H9 (cell line): ENCODE measurements around the gene SSTR3. TPM values are rescaled to one million over a fixed set of nuclear protein-coding genes. Genes with fewer than 3 reads are reported as not detected.

Source experiments
- DNase-seq: peaks from one replicate; pipeline ENCODE4 v3.0.0-alpha.2; 2017
- H2AFZ ChIP-seq: one replicate; pipeline ENCODE4 v1.6.1; 2013; ENCODE audit warnings: mild to moderate bottlenecking, low read length, control low read depth, moderate library complexity
- H2AK5ac ChIP-seq: 2 replicates; pipeline ENCODE4 v1.6.1; 2013; ENCODE audit warnings: low read length, control low read depth, mixed read lengths; ENCODE audit not compliant: insufficient read length
- H2BK120ac ChIP-seq: one replicate; pipeline ENCODE4 v1.6.1; 2013; ENCODE audit warnings: low read depth, mild to moderate bottlenecking, low read length, control low read depth, inconsistent platforms; ENCODE audit not compliant: poor library complexity, severe bottlenecking
- H2BK12ac ChIP-seq: 2 replicates; pipeline ENCODE4 v1.6.1; 2013; ENCODE audit warnings: low read length, control low read depth, mixed read lengths, low read depth; ENCODE audit not compliant: insufficient read length
- H2BK15ac ChIP-seq: 2 replicates; pipeline ENCODE4 v1.6.1; 2013; ENCODE audit warnings: low read depth, low read length, control low read depth
- H2BK20ac ChIP-seq: one replicate; pipeline ENCODE4 v1.6.1; 2013; ENCODE audit warnings: low read depth, mild to moderate bottlenecking, low read length, control low read depth, inconsistent platforms; ENCODE audit not compliant: poor library complexity, severe bottlenecking
- H2BK5ac ChIP-seq: 2 replicates; pipeline ENCODE4 v1.6.1; 2013; ENCODE audit warnings: low read length, control low read depth, mixed read lengths; ENCODE audit not compliant: insufficient read length
- H3K14ac ChIP-seq: 2 replicates; pipeline ENCODE4 v1.6.1; 2013; ENCODE audit warnings: low read length, control low read depth; ENCODE audit not compliant: insufficient read depth
- H3K18ac ChIP-seq: 2 replicates; pipeline ENCODE4 v1.6.1; 2013; ENCODE audit warnings: low read depth, mild to moderate bottlenecking, mixed read lengths, low read length, control low read depth; ENCODE audit not compliant: insufficient read length
- H3K23ac ChIP-seq: 2 replicates; pipeline ENCODE4 v1.6.1; 2013; ENCODE audit warnings: low read length, control low read depth, mixed read lengths, low read depth; ENCODE audit not compliant: insufficient read length
- H3K23me2 ChIP-seq: 2 replicates; pipeline ENCODE4 v1.6.1; 2013; ENCODE audit warnings: low read depth, mild to moderate bottlenecking, mixed read lengths, low read length, control low read depth; ENCODE audit not compliant: insufficient read length, poor library complexity, severe bottlenecking
- H3K27ac ChIP-seq: 2 replicates; pipeline ENCODE4 v1.5.1; 2013; ENCODE audit warnings: low read length, control low read depth, mixed read lengths, low read depth; ENCODE audit not compliant: insufficient read length
- H3K27me3 ChIP-seq: 2 replicates; pipeline ENCODE4 v1.6.1; 2013; ENCODE audit warnings: low read length, control low read depth, inconsistent platforms; ENCODE audit not compliant: insufficient read depth
- H3K4ac ChIP-seq: 2 replicates; pipeline ENCODE4 v1.6.1; 2013; ENCODE audit warnings: low read depth, mild to moderate bottlenecking, control low read depth, inconsistent platforms, low read length, moderate library complexity
- H3K4me1 ChIP-seq: 2 replicates; pipeline ENCODE4 v1.6.1; 2013; ENCODE audit warnings: low read length, control low read depth, inconsistent platforms; ENCODE audit not compliant: insufficient read depth
- H3K4me2 ChIP-seq: 2 replicates; pipeline ENCODE4 v1.6.1; 2013; ENCODE audit warnings: low read length, control low read depth, mixed read lengths; ENCODE audit not compliant: insufficient read length, insufficient read depth
- H3K56ac ChIP-seq: 2 replicates; pipeline ENCODE4 v1.6.1; 2013; ENCODE audit warnings: low read depth, mild to moderate bottlenecking, mixed read lengths, low read length, control low read depth; ENCODE audit not compliant: insufficient read length
- H3K79me1 ChIP-seq: 2 replicates; pipeline ENCODE4 v1.6.1; 2013; ENCODE audit warnings: low read depth, mild to moderate bottlenecking, moderate library complexity, low read length, control low read depth, inconsistent platforms; ENCODE audit not compliant: insufficient read depth, poor library complexity, severe bottlenecking
- H3K79me2 ChIP-seq: 2 replicates; pipeline ENCODE4 v1.6.1; 2013; ENCODE audit warnings: low read length, control low read depth, inconsistent platforms; ENCODE audit not compliant: insufficient read depth
- H3K9ac ChIP-seq: 2 replicates; pipeline ENCODE4 v1.6.1; 2013; ENCODE audit warnings: low read length, control low read depth, mixed read lengths; ENCODE audit not compliant: insufficient read length; ENCODE audit errors: extremely low read depth
- H3K9me3 ChIP-seq: one replicate; pipeline ENCODE4 v1.6.1; 2013; ENCODE audit warnings: low read depth, low read length, inconsistent platforms; ENCODE audit not compliant: control insufficient read depth
- H3T11ph ChIP-seq: one replicate; pipeline ENCODE4 v1.6.1; 2013; ENCODE audit warnings: mild to moderate bottlenecking, low read length, control low read depth, inconsistent platforms
- H4K20me1 ChIP-seq: one replicate; pipeline ENCODE4 v1.6.1; 2013; ENCODE audit not compliant: control insufficient read depth, insufficient read length, insufficient read depth
- H4K5ac ChIP-seq: 2 replicates; pipeline ENCODE4 v1.6.1; 2013; ENCODE audit warnings: low read depth, mild to moderate bottlenecking, mixed read lengths, low read length, control low read depth; ENCODE audit not compliant: insufficient read length
- H4K8ac ChIP-seq: replicated peaks from 2 replicates; pipeline ENCODE4 v1.6.1; 2013; ENCODE audit warnings: low read length, control low read depth, mixed read lengths, low read depth; ENCODE audit not compliant: insufficient read length
- H4K91ac ChIP-seq: 2 replicates; pipeline ENCODE4 v1.6.1; 2013; ENCODE audit warnings: low read depth, mild to moderate bottlenecking, moderate library complexity, mixed read lengths, low read length, control low read depth; ENCODE audit not compliant: insufficient read length
- H3K27ac Mint-ChIP-seq, 3 experiments: 2 replicates in 2 of 3; 3 replicates in 1 of 3; pipeline ENCODE4 v1.8.0; 2020 to 2021; ENCODE audit warnings: mixed read lengths in 3 of 3, mild to moderate bottlenecking in 1 of 3, moderate library complexity in 1 of 3
- H3K27me3 Mint-ChIP-seq: 2 replicates; pipeline ENCODE4 v1.8.0; 2021; ENCODE audit warnings: low read depth, mild to moderate bottlenecking, moderate library complexity, mixed read lengths
- H3K36me3 Mint-ChIP-seq, 3 experiments: 2 replicates in 2 of 3; 3 replicates in 1 of 3; pipeline ENCODE4 v1.8.0; 2020 to 2021; ENCODE audit warnings: low read depth in 3 of 3, mixed read lengths in 3 of 3; ENCODE audit not compliant: insufficient read depth in 1 of 3
- H3K4me1 Mint-ChIP-seq, 2 experiments: 2 replicates each; pipeline ENCODE4 v1.8.0; 2020; ENCODE audit warnings: mixed read lengths in 2 of 2
- H3K4me3 Mint-ChIP-seq, 2 experiments: 2 replicates in 1 of 2; 3 replicates in 1 of 2; pipeline ENCODE4 v1.8.0; 2020 to 2021; ENCODE audit warnings: mild to moderate bottlenecking in 2 of 2, mixed read lengths in 2 of 2, moderate library complexity in 1 of 2
- H3K9me3 Mint-ChIP-seq, 2 experiments: 2 replicates in 1 of 2; 3 replicates in 1 of 2; pipeline ENCODE4 v1.8.0; 2020; ENCODE audit warnings: mild to moderate bottlenecking in 2 of 2, mixed read lengths in 2 of 2, moderate library complexity in 1 of 2
- CTCF ChIP-seq: fragments of 200-600 bp; sonication (generic); conservative IDR thresholded peaks from 3 replicates; pipeline ENCODE4 v1.8.0; 2021; ENCODE audit warnings: antibody characterized with exemption, mild to moderate bottlenecking
- whole genome bisulfite sequencing: extraction: QIAGEN DNeasy Blood & Tissue Kit; methylation state at CpG from one replicate; pipeline ENCODE4 v1.1.7; 2013; ENCODE audit warnings: missing lambda C conversion rate, low lambda C conversion rate, mixed read lengths; ENCODE audit not compliant: insufficient read length; ENCODE audit errors: extremely low coverage; 5-methylcytosine and 5-hydroxymethylcytosine counted together
- total RNA-seq: library from RNA; stranded (reverse); gene quantifications from 2 replicates; pipeline ENCODE4 v1.2.1, GENCODE V29; 2021

SSTR3 gene
- total RNA-seq, 1 experiment from 2014 or later, result 0.68 TPM

- H3K27me3 ChIP-seq, result no peaks in the 10 kb centered on the region
- H3K23ac ChIP-seq, result no peak overlapping the region
- peaks cover 4% of the 10 kb centered on the region for H3K4me1 ChIP-seq
- H3K9me3 ChIP-seq, result no peaks in the 10 kb centered on the region
- H4K91ac ChIP-seq, result no peak overlapping the region
- H3K23me2 ChIP-seq, result peaks cover 9% of the 10 kb centered on the region
- H4K8ac ChIP-seq, result no peak overlapping the region
- no peak overlapping the region for H2BK15ac ChIP-seq
- no peak overlapping the region for H2BK5ac ChIP-seq
- TF ChIP-seq CTCF, result no peak
- no peaks in the 10 kb centered on the region for H4K20me1 ChIP-seq
- H3K4me2 ChIP-seq, result no peak overlapping the region
- no peak overlapping the region for H2BK12ac ChIP-seq
- H3K4ac ChIP-seq, result no peak overlapping the region
- no peak overlapping the region for H3K56ac ChIP-seq
- Mint-ChIP-seq H3K27me3 (peaks cover 2% of the 10 kb centered on the region), H3K9me3 (no peaks in the 10 kb centered on the region), H3K27ac (peak overlapping the region; percentile 57 to 59 (median 59); a peak in 4 of 7 replicates), H3K4me3 (no peak overlapping the region), H3K36me3 (no peaks in the 10 kb centered on the region; a peak in 1 of 7 replicates), H3K4me1 (peaks cover 16 to 37% of the 10 kb centered on the region in 2 experiments)
- no peak overlapping the region for H2BK20ac ChIP-seq
- H2AK5ac ChIP-seq, result no peak overlapping the region
- no peak overlapping the region for H3K9ac ChIP-seq
- WGBS, result no CpG with 5 or more reads among the region's 17 CpGs
- DNase-seq, result no peak
- no peaks in the 10 kb centered on the region for H3K79me2 ChIP-seq
- H3T11ph ChIP-seq, result no peak overlapping the region
- H2AFZ ChIP-seq, result no peak overlapping the region
- H3K79me1 ChIP-seq, result no peaks in the 10 kb centered on the region
- H4K5ac ChIP-seq, result no peak overlapping the region
- H2BK120ac ChIP-seq, result no peak overlapping the region
- H3K14ac ChIP-seq, result no peak overlapping the region
- H3K27ac ChIP-seq, result no peak overlapping the region
- H3K18ac ChIP-seq, result no peak overlapping the region
Measured at GRCh38 chr22:37183432-37184379, 28.6 kb downstream of the SSTR3 start.
